Body of pancreas (tissue), 4 donors: ENCODE data around the gene DCLRE1B. TPM values are rescaled to one million over a fixed set of nuclear protein-coding genes. Genes with fewer than 3 reads are reported as not detected.
A peak's percentile ranks its signal among the peaks of the same experiment; 100 is the strongest.

Experiments used
- ATAC-seq: fragments of 150-250 bp; one replicate; pipeline ENCODE4 v1.9.1; 2016
- DNase-seq, 4 donors: peaks; one replicate each; pipeline ENCODE4 v3.0.0-alpha.2; 2019
- H3K27ac ChIP-seq, 4 donors: fragments of 200-600 bp; sonication (generic); 1 replicate in 3 of 4; 2 replicates in 1 of 4; pipeline versions ENCODE4 v1.5.1 to v1.6.1; 2016 to 2019; ENCODE audit warnings: mild to moderate bottlenecking in 1 of 4, mixed read lengths in 1 of 4, moderate library complexity in 1 of 4
- H3K27me3 ChIP-seq, 2 donors: fragments of 200-600 bp; sonication (generic); one replicate each; pipeline ENCODE4 v1.6.0; 2016; ENCODE audit warnings: mild to moderate bottlenecking in 1 of 2
- H3K36me3 ChIP-seq, 2 donors: fragments of 200-600 bp; sonication (generic); replicated peaks in 1 of 2; 2 replicates each; pipeline ENCODE4 v1.5.1; 2016; ENCODE audit warnings: low read depth in 2 of 2; ENCODE audit not compliant: insufficient read depth in 1 of 2
- H3K4me1 ChIP-seq: fragments of 200-600 bp; sonication (generic); one replicate; pipeline ENCODE4 v1.6.0; 2016
- H3K4me3 ChIP-seq, 2 donors: fragments of 200-600 bp; sonication (generic); 1 replicate in 1 of 2; 2 replicates in 1 of 2; pipeline ENCODE4 v1.5.1; 2016 to 2019
- H3K9me3 ChIP-seq, 3 donors: fragments of 200-600 bp; sonication (generic); 1 replicate in 2 of 3; 2 replicates in 1 of 3; pipeline ENCODE4 v1.5.1; 2016
- CTCF ChIP-seq, 7 experiments: fragments of 450-650 bp in 4 of 7; fragments of 200-600 bp in 3 of 7; sonication (generic) in 3 of 7; IDR thresholded peaks; one replicate each; pipeline ENCODE4 v1.5.1; 2016 to 2019; ENCODE audit warnings: antibody characterized with exemption in 7 of 7
- POLR2A ChIP-seq, 3 donors: fragments of 450-650 bp; IDR thresholded peaks; one replicate each; pipeline ENCODE4 v1.6.1; 2016; ENCODE audit warnings: antibody characterized with exemption in 3 of 3, mild to moderate bottlenecking in 2 of 3
- WGBS, 2 donors: methylation state at CpG; one replicate each; pipeline ENCODE4 v1.1.5; 2017; 5-methylcytosine and 5-hydroxymethylcytosine counted together
- intact Hi-C: fragments of 100-400 bp; cut with DNase I; formaldehyde crosslinking; loops from one replicate; pipeline ENCODE4 v1.15.1; 2023
- total RNA-seq, 2 donors: library from RNA; depleted of rRNA; stranded (reverse); fragments of >200 nt; gene quantifications; one replicate each; pipeline ENCODE4 v1.1.0, GENCODE V29; 2016

Gene DCLRE1B
- total RNA-seq, 2 donors from 2014 or later = 1.3 to 2.1 TPM

GRCh38 chr1:113886417-113887401 is 18.4 kb upstream of the DCLRE1B start:
- intact Hi-C loops = no loop called here
- TF ChIP-seq POLR2A (IDR thresholded peaks at IDR 0.05) = peak in 1 of 3 donors; percentile 27
- no peak for TF ChIP-seq CTCF (IDR thresholded peaks at IDR 0.05)
- Histone ChIP-seq H3K4me3 (peak overlapping the region in 1 of 2 donors; percentile 10), H3K4me1 (peaks cover 35% of the 10 kb centered on the region), H3K27ac (peak overlapping the region; percentile 82 to 92 (median 87)), H3K36me3 (no peaks in the 10 kb centered on the region), H3K27me3 (no peaks in the 10 kb centered on the region), H3K9me3 (no peaks in the 10 kb centered on the region)
- DNase-seq = peak; percentile 49 to 62 (median 52)
- 31 to 46% methylated on average over 17 of the region's 17 CpGs for WGBS, 2 donors
- peak; percentile 73 for ATAC-seq

- WGBS, 2 donors = 27 to 32% methylated on average over 6 of the region's 6 CpGs
- intact Hi-C loops = no loop called here
- H3K4me3 ChIP-seq = peak within 1 kb of the TSS in 1 of 2 donors; percentile 10
- peak within 1 kb of the TSS; percentile 82 to 92 (median 87) for H3K27ac ChIP-seq
- H3K9me3 ChIP-seq = no peaks in the 10 kb centered on the region
- H3K36me3 ChIP-seq = no peaks in the 10 kb centered on the region
- H3K27me3 ChIP-seq = no peaks in the 10 kb centered on the region
- peak in 2 of 4 donors; percentile 35 to 66 for DNase-seq
- peaks cover 30% of the 10 kb centered on the region for H3K4me1 ChIP-seq
- no peak for TF ChIP-seq CTCF (IDR thresholded peaks at IDR 0.05)
- TF ChIP-seq POLR2A (IDR thresholded peaks at IDR 0.05) = peak; percentile 7 to 77 (median 74)
- ATAC-seq = peak; percentile 87
Measured at GRCh38 chr1:113887402-113888175, 17.5 kb upstream of the DCLRE1B start, which contains the start of gene BCL2L15. BCL2L15 (minus strand) TSS chr1:113887581; CDS start chr1:113887375, 206 bp downstream.

GRCh38 chr1:113890816-113891215 is 14.3 kb upstream of the DCLRE1B start:
- Histone ChIP-seq H3K9me3 (no peaks in the 10 kb centered on the region), H3K27ac (no peak overlapping the region), H3K36me3 (peaks cover 0 to 9% of the 10 kb centered on the region in 2 donors), H3K27me3 (no peaks in the 10 kb centered on the region), H3K4me1 (peaks cover 11% of the 10 kb centered on the region), H3K4me3 (no peak overlapping the region)
- DNase-seq = no peak
- TF ChIP-seq CTCF (IDR thresholded peaks at IDR 0.05) (no peak), POLR2A (IDR thresholded peaks at IDR 0.05) (no peak)
- ATAC-seq = no peak
- WGBS, 2 donors = 43 to 74% methylated on average over 2 of the region's 2 CpGs
- intact Hi-C loops = no loop called here

- intact Hi-C loops = no loop called here
Measured at GRCh38 chr1:113891631-113892220, 13.4 kb upstream of the DCLRE1B start.

More at GRCh38 chr1:113891631-113892220, 13.4 kb upstream of the DCLRE1B start:
- WGBS, 2 donors = 93 to 97% methylated on average over 11 of the region's 11 CpGs
- no peaks in the 10 kb centered on the region for H3K9me3 ChIP-seq
- no peaks in the 10 kb centered on the region for H3K27me3 ChIP-seq
- no peak for TF ChIP-seq CTCF (IDR thresholded peaks at IDR 0.05)
- TF ChIP-seq POLR2A (IDR thresholded peaks at IDR 0.05) = no peak
- no peak overlapping the region for H3K4me3 ChIP-seq
- ATAC-seq (no peak), DNase-seq (no peak)
- H3K36me3 ChIP-seq = peaks cover 0 to 10% of the 10 kb centered on the region in 2 donors
- no peak overlapping the region for H3K27ac ChIP-seq
- H3K4me1 ChIP-seq = peaks cover 11% of the 10 kb centered on the region
